ENCODE data around the gene PGR. TPM values are rescaled to one million over a fixed set of nuclear protein-coding genes. Genes with fewer than 3 reads are reported as not detected.

Gene PGR
- polyA plus RNA-seq, 1 donor (not counting 4 experiments of a cell fraction or from before 2014, with no cell fraction given) = not detected

- Histone ChIP-seq H3K9me3 (ENCODE audit: control insufficient read depth, low read depth, low read length) (no peaks in the 10 kb centered on the region), H3K36me3 (ENCODE audit: control insufficient read depth in 2 of 2, extremely low read depth in 1 of 2, insufficient read depth in 2 of 2, low read length in 2 of 2) (no peaks in the 10 kb centered on the region), H3K9me1 (ENCODE audit: control insufficient read depth, extremely low read depth, insufficient read depth, low read length) (no peaks in the 10 kb centered on the region), H2AFZ (ENCODE audit: control insufficient read depth, low read length) (no peak overlapping the region), H3K27me3 (ENCODE audit: control insufficient read depth, extremely low read depth, insufficient read depth, low read length) (no peaks in the 10 kb centered on the region), H3K4me3 (ENCODE audit: control insufficient read depth in 2 of 3, extremely low read depth in 1 of 3, insufficient read depth in 2 of 3, low read depth in 1 of 3, low read length in 3 of 3) (no peak overlapping the region), H3K4me2 (ENCODE audit: control insufficient read depth, extremely low read depth, insufficient read depth, low read depth, low read length) (no peak overlapping the region), H3K9ac (ENCODE audit: control insufficient read depth, extremely low read depth, insufficient read depth, low read length) (no peak overlapping the region), H4K20me1 (ENCODE audit: control insufficient read depth, extremely low read depth, insufficient read depth, low read length) (no peaks in the 10 kb centered on the region), H3K79me2 (ENCODE audit: control insufficient read depth, insufficient read depth, low read length) (no peaks in the 10 kb centered on the region), H3K27ac (ENCODE audit: control insufficient read depth, insufficient read depth, low read length) (no peak overlapping the region), H3K4me1 (ENCODE audit: control insufficient read depth, extremely low read depth, insufficient read depth, low read length) (no peaks in the 10 kb centered on the region)
- TF ChIP-seq EZH2 (IDR thresholded peaks at IDR 0.05; ENCODE audit: low read length) = no peak
- TF ChIP-seq CTCF (optimal IDR thresholded peaks at IDR 0.05 in 1 of 3, IDR thresholded peaks at IDR 0.05 in 1 of 3, conservative IDR thresholded peaks at IDR 0.05 in 1 of 3; ENCODE audit: extremely low read depth in 1 of 3, insufficient read depth in 2 of 3, low read length in 3 of 3) = no peak
- no peak for DNase-seq (ENCODE audit: low read depth, low spot score)
- no peak for FAIRE-seq
- dilution Hi-C loops (cut with MboI; ENCODE audit: extremely low pct_ligation_motif_present, low sequenced_read_pairs) = no loop called here
Observed at GRCh38 chr11:101059331-101059730, 70.3 kb downstream of the PGR start.

DNA sequence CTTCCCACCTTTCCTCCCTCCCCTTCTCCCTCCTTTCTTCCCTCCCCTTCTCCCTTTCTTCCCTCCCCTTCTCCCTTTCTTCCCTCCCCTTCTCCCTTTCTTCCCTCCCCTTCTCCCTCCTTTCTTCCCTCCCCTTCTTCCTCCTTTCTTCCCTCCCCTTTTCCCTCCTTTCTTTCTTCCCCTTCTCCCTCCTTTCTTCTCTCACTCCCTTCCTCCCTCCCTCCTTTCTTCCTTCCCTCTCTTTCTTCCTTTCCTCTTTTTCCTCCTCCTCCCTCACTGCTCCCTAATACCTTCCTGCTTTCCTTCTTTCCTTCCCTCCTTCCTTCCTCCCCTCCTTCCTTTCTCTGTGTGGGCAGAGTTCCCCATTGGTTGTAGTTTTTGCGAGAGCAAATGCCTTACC, 76.1 kb downstream of the PGR start:
- no peak for FAIRE-seq
- dilution Hi-C loops (cut with MboI; ENCODE audit: extremely low pct_ligation_motif_present, low sequenced_read_pairs) = no loop called here
- no peak for TF ChIP-seq CTCF (optimal IDR thresholded peaks at IDR 0.05 in 1 of 3, IDR thresholded peaks at IDR 0.05 in 1 of 3, conservative IDR thresholded peaks at IDR 0.05 in 1 of 3; ENCODE audit: extremely low read depth in 1 of 3, insufficient read depth in 2 of 3, low read length in 3 of 3)
- no peak for TF ChIP-seq EZH2 (IDR thresholded peaks at IDR 0.05; ENCODE audit: low read length)

More for the DNA sequence above, 76.1 kb downstream of the PGR start:
- Histone ChIP-seq H3K27me3 (ENCODE audit: control insufficient read depth, extremely low read depth, insufficient read depth, low read length) (no peaks in the 10 kb centered on the region), H3K9ac (ENCODE audit: control insufficient read depth, extremely low read depth, insufficient read depth, low read length) (no peak overlapping the region), H2AFZ (ENCODE audit: control insufficient read depth, low read length) (no peak overlapping the region), H3K4me1 (ENCODE audit: control insufficient read depth, extremely low read depth, insufficient read depth, low read length) (no peaks in the 10 kb centered on the region), H3K9me3 (ENCODE audit: control insufficient read depth, low read depth, low read length) (no peaks in the 10 kb centered on the region), H4K20me1 (ENCODE audit: control insufficient read depth, extremely low read depth, insufficient read depth, low read length) (no peaks in the 10 kb centered on the region), H3K4me2 (ENCODE audit: control insufficient read depth, extremely low read depth, insufficient read depth, low read depth, low read length) (no peak overlapping the region), H3K4me3 (ENCODE audit: control insufficient read depth in 2 of 3, extremely low read depth in 1 of 3, insufficient read depth in 2 of 3, low read depth in 1 of 3, low read length in 3 of 3) (no peak overlapping the region), H3K79me2 (ENCODE audit: control insufficient read depth, insufficient read depth, low read length) (no peaks in the 10 kb centered on the region), H3K27ac (ENCODE audit: control insufficient read depth, insufficient read depth, low read length) (no peak overlapping the region), H3K9me1 (ENCODE audit: control insufficient read depth, extremely low read depth, insufficient read depth, low read length) (no peaks in the 10 kb centered on the region), H3K36me3 (ENCODE audit: control insufficient read depth in 2 of 2, extremely low read depth in 1 of 2, insufficient read depth in 2 of 2, low read length in 2 of 2) (no peaks in the 10 kb centered on the region)
- no peak for DNase-seq (ENCODE audit: low read depth, low spot score)
